Neural cell (in vitro differentiated cells): ENCODE results near the gene ATF7IP. TPM values are rescaled to one million over a fixed set of nuclear protein-coding genes. Genes with fewer than 3 reads are reported as not detected.

Experiments
- H2AFZ ChIP-seq: fragments of 200-600, 300-800 bp; sonication (generic), shearing (Covaris generic); 2 replicates; pipeline ENCODE4 v1.6.0; 2014; ENCODE audit warnings: low read depth, mild to moderate bottlenecking, antibody characterized with exemption, low read length, moderate library complexity
- H3F3A ChIP-seq: fragments of 200-600 bp; shearing (Covaris generic); 2 replicates; pipeline ENCODE4 v1.6.1; 2016; ENCODE audit warnings: mild to moderate bottlenecking, moderate library complexity, mixed read lengths, antibody characterized with exemption, low read length; ENCODE audit not compliant: insufficient read depth, poor library complexity, severe bottlenecking
- H3K27ac ChIP-seq: fragments of 200-600, 300-800 bp; sonication (generic), shearing (Covaris generic); 2 replicates; pipeline ENCODE4 v1.5.1; 2014; ENCODE audit warnings: mild to moderate bottlenecking, low read length, moderate library complexity
- H3K27me3 ChIP-seq: fragments of 300-800, 200-600 bp; sonication (generic), shearing (Covaris generic); 2 replicates; pipeline ENCODE4 v1.6.0; 2014; ENCODE audit warnings: mild to moderate bottlenecking, low read depth, low read length, moderate library complexity; ENCODE audit not compliant: insufficient read depth
- H3K36me3 ChIP-seq: fragments of 300-800, 200-600 bp; sonication (generic), shearing (Covaris generic); 2 replicates; pipeline ENCODE4 v1.5.1; 2014; ENCODE audit warnings: mild to moderate bottlenecking, antibody characterized with exemption, low read length, moderate library complexity; ENCODE audit not compliant: insufficient read depth
- H3K4me2 ChIP-seq: fragments of 300-800, 200-600 bp; sonication (generic), shearing (Covaris generic); 2 replicates; pipeline ENCODE4 v1.6.0; 2014; ENCODE audit warnings: mild to moderate bottlenecking, low read length
- H3K4me3 ChIP-seq: fragments of 300-800, 200-600 bp; sonication (generic), shearing (Covaris generic); 2 replicates; pipeline ENCODE4 v1.5.1; 2014; ENCODE audit warnings: mild to moderate bottlenecking, low read length, moderate library complexity
- H3K79me2 ChIP-seq: fragments of 200-600 bp; shearing (Covaris generic); replicated peaks from 2 replicates; pipeline ENCODE4 v1.6.0; 2014; ENCODE audit warnings: mild to moderate bottlenecking, low read length, moderate library complexity; ENCODE audit not compliant: insufficient read depth
- H3K9ac ChIP-seq: fragments of 300-800, 200-600 bp; sonication (generic), shearing (Covaris generic); 2 replicates; pipeline ENCODE4 v1.6.1; 2016; ENCODE audit warnings: mild to moderate bottlenecking, low read length, mixed read lengths
- H3K9me2 ChIP-seq: fragments of 200-600 bp; shearing (Covaris generic); 2 replicates; pipeline ENCODE4 v1.6.1; 2016; ENCODE audit warnings: mild to moderate bottlenecking, low read length, mixed read lengths; ENCODE audit not compliant: insufficient read depth
- H3K9me3 ChIP-seq: fragments of 200-600, 300-800 bp; sonication (generic), shearing (Covaris generic); 2 replicates; pipeline ENCODE4 v1.6.1; 2016; ENCODE audit warnings: mild to moderate bottlenecking, mixed run types, low read length, moderate library complexity, mixed read lengths
- H4K20me1 ChIP-seq: fragments of 200-600 bp; shearing (Covaris generic); 2 replicates; pipeline ENCODE4 v1.6.1; 2016; ENCODE audit warnings: mild to moderate bottlenecking, mixed run types; ENCODE audit not compliant: insufficient read depth
- EP300 ChIP-seq: fragments of 450-650 bp; conservative IDR thresholded peaks from 2 replicates; pipeline ENCODE4 v1.6.1; 2014; ENCODE audit warnings: antibody characterized with exemption, mild to moderate bottlenecking, moderate library complexity; ENCODE audit not compliant: poor library complexity, severe bottlenecking
- EZH2 ChIP-seq: fragments of 200-600, 300-800 bp; shearing (Covaris generic), sonication (generic); IDR thresholded peaks from 2 replicates; pipeline ENCODE4 v1.6.1; 2014; ENCODE audit warnings: antibody characterized with exemption, low read length, borderline replicate concordance, mild to moderate bottlenecking; ENCODE audit not compliant: insufficient read depth, poor library complexity, severe bottlenecking
- MXI1 ChIP-seq: fragments of 450-650 bp; conservative IDR thresholded peaks from 2 replicates; pipeline ENCODE4 v1.6.1; 2014; ENCODE audit warnings: antibody characterized with exemption, mild to moderate bottlenecking; ENCODE audit not compliant: poor library complexity, severe bottlenecking
- POLR2AphosphoS5 ChIP-seq: IDR thresholded peaks from 2 replicates; pipeline ENCODE4 v1.6.1; 2012
- RAD21 ChIP-seq: fragments of 450-650 bp; conservative IDR thresholded peaks from 2 replicates; pipeline ENCODE4 v1.6.1; 2014; ENCODE audit warnings: antibody characterized with exemption, mild to moderate bottlenecking, moderate library complexity
- SMC3 ChIP-seq: fragments of 450-650 bp; conservative IDR thresholded peaks from 2 replicates; pipeline ENCODE4 v1.6.1; 2014; ENCODE audit warnings: antibody characterized with exemption, mild to moderate bottlenecking, moderate library complexity; ENCODE audit not compliant: poor library complexity
- TAF1 ChIP-seq: IDR thresholded peaks from 2 replicates; pipeline ENCODE4 v1.6.1; 2012; ENCODE audit warnings: low read depth
- polyA plus RNA-seq: library from polyadenylated mRNA; depleted of rRNA; stranded (reverse); fragments of >200 nt; gene quantifications from 2 replicates; pipeline ENCODE4 v1.2.3, GENCODE V29; 2014
- TF ChIP-seq, protein P1 (sequence below): fragments of 450-650 bp; IDR thresholded peaks from 2 replicates; pipeline ENCODE4 v1.5.1; 2014; ENCODE audit warnings: antibody characterized with exemption, mild to moderate bottlenecking, moderate library complexity; ENCODE audit not compliant: poor library complexity, severe bottlenecking
- TF ChIP-seq, protein P2 (sequence below): IDR thresholded peaks from 2 replicates; pipeline ENCODE4 v1.6.1; 2012; ENCODE audit warnings: borderline replicate concordance

ATF7IP gene
- polyA plus RNA-seq, 1 donor from 2014 or later, result 34.8 TPM

DNA sequence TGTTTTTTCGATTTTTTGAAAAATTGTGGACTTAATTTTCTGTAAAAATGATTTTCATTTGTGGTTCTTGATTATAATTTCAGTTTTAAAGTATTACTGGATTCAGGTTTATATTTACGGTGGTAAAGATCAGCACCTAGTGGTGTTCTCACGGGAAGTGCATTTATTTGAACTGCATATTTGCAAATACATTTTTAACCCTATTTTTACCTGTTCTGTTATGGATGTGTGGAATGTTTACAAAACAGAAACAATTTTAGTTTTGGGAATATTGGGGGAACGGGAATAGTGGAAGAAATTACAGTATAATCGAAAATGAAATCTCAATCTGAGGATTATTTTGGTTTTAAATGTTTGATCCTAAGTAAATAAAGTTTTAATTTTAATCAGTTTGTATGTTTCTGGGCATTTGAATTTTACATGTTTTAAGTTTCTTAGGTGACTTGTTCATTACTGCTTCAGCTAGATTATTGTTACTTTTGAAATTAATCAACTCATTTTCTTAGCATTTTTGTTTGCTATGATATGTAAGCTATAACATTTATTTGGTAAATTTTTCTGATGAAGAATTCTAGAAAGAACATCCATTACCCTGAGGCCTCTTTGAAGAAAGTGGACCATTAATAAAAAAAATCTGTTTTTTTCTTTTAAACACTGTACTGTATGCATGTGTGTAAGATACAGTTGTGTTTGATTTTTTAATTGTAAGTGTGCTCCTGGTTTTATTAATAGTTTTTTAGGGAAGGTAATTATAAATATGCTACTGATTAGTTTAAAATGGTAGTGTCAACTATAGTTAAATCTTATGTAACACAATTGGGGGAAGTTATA, 942 bp downstream of the ATF7IP start:
- H3K27ac ChIP-seq, result peak overlapping the region; percentile 91
- H3K4me3 ChIP-seq, result peak overlapping the region; percentile 64
- no peaks in the 10 kb centered on the region for H3K27me3 ChIP-seq
- H3K9ac ChIP-seq, result peak overlapping the region; percentile 74
- H3K9me2 ChIP-seq, result no peaks in the 10 kb centered on the region
- peaks cover 2% of the 10 kb centered on the region for H3F3A ChIP-seq
- TF ChIP-seq SMC3 (no peak), MXI1 (no peak), EZH2 (no peak), TAF1 (no peak), RAD21 (peak; percentile 42), POLR2AphosphoS5 (no peak), EP300 (no peak)
- TF ChIP-seq, protein P1, sequence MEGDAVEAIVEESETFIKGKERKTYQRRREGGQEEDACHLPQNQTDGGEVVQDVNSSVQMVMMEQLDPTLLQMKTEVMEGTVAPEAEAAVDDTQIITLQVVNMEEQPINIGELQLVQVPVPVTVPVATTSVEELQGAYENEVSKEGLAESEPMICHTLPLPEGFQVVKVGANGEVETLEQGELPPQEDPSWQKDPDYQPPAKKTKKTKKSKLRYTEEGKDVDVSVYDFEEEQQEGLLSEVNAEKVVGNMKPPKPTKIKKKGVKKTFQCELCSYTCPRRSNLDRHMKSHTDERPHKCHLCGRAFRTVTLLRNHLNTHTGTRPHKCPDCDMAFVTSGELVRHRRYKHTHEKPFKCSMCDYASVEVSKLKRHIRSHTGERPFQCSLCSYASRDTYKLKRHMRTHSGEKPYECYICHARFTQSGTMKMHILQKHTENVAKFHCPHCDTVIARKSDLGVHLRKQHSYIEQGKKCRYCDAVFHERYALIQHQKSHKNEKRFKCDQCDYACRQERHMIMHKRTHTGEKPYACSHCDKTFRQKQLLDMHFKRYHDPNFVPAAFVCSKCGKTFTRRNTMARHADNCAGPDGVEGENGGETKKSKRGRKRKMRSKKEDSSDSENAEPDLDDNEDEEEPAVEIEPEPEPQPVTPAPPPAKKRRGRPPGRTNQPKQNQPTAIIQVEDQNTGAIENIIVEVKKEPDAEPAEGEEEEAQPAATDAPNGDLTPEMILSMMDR, result peak; percentile 53
- TF ChIP-seq, protein P2, sequence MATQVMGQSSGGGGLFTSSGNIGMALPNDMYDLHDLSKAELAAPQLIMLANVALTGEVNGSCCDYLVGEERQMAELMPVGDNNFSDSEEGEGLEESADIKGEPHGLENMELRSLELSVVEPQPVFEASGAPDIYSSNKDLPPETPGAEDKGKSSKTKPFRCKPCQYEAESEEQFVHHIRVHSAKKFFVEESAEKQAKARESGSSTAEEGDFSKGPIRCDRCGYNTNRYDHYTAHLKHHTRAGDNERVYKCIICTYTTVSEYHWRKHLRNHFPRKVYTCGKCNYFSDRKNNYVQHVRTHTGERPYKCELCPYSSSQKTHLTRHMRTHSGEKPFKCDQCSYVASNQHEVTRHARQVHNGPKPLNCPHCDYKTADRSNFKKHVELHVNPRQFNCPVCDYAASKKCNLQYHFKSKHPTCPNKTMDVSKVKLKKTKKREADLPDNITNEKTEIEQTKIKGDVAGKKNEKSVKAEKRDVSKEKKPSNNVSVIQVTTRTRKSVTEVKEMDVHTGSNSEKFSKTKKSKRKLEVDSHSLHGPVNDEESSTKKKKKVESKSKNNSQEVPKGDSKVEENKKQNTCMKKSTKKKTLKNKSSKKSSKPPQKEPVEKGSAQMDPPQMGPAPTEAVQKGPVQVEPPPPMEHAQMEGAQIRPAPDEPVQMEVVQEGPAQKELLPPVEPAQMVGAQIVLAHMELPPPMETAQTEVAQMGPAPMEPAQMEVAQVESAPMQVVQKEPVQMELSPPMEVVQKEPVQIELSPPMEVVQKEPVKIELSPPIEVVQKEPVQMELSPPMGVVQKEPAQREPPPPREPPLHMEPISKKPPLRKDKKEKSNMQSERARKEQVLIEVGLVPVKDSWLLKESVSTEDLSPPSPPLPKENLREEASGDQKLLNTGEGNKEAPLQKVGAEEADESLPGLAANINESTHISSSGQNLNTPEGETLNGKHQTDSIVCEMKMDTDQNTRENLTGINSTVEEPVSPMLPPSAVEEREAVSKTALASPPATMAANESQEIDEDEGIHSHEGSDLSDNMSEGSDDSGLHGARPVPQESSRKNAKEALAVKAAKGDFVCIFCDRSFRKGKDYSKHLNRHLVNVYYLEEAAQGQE, result no peak
- peaks cover 50% of the 10 kb centered on the region for H3K79me2 ChIP-seq
- H3K9me3 ChIP-seq, result no peaks in the 10 kb centered on the region
- no peaks in the 10 kb centered on the region for H4K20me1 ChIP-seq
- peak overlapping the region; percentile 54 for H3K4me2 ChIP-seq
- H3K36me3 ChIP-seq, result no peaks in the 10 kb centered on the region
- peak overlapping the region; percentile 27 for H2AFZ ChIP-seq

DNA sequence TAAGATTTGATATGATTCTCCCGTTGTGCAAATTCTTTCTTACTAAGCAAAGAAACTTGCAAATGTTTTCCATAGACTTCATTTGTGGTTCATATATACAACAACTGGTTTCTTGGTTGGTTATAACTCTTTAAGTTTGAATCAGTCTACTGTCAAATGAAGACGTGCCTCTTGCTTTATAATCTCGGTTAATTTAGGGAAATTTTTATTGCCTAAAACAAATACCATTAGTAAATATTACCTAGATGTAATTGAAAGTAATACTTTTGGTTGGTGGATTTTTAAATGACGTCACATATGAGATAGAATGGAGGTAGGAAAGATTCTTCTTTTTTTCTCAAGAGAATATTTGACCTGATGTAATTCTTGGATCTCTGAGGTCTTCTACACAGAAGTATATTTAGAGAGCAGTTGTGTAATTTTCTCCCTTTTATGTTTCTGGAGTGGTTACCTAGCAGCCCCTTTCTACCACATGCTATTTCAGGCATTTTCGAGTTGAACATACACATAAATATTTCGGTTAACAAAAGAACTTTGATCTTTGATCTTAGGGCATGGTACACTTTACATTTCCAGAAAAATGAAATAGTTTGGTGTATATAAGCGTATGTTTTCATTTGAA, 1.7 kb downstream of the ATF7IP start:
- peaks cover 57% of the 10 kb centered on the region for H3K79me2 ChIP-seq
- peaks cover 2% of the 10 kb centered on the region for H3F3A ChIP-seq
- H3K4me2 ChIP-seq, result peak overlapping the region; percentile 54
- H3K27ac ChIP-seq, result peak overlapping the region; percentile 91
- H3K27me3 ChIP-seq, result no peaks in the 10 kb centered on the region
- H3K9me3 ChIP-seq, result no peaks in the 10 kb centered on the region
- peak overlapping the region; percentile 64 for H3K4me3 ChIP-seq
- H3K9ac ChIP-seq, result peak overlapping the region; percentile 34
- H2AFZ ChIP-seq, result peak overlapping the region; percentile 19
- no peaks in the 10 kb centered on the region for H3K36me3 ChIP-seq
- TF ChIP-seq TAF1, result no peak
- no peak for TF ChIP-seq EZH2
- TF ChIP-seq, protein P1, result no peak
- no peaks in the 10 kb centered on the region for H3K9me2 ChIP-seq
- no peaks in the 10 kb centered on the region for H4K20me1 ChIP-seq
